Measurements from ENCODE around the gene PEX16.

GRCh38 chr11:45899086-45899447, 18.6 kb downstream of the PEX16 start:
- TF ChIP-seq CTCF (conservative IDR thresholded peaks at IDR 0.05) (no peak), EZH2 (IDR thresholded peaks at IDR 0.05; ENCODE audit: low read depth) (no peak)

Measured in PC-9 (cell line).